Stimulated activated naive CD4-positive, alpha-beta T cell (primary cell): ENCODE measurements around the gene IGIP.

Source experiments
- DNase-seq, 6 experiments: peaks; one replicate each; lab custom pipeline; 2025; lab: John Stamatoyannopoulos, UW

The IGIP gene

DNA sequence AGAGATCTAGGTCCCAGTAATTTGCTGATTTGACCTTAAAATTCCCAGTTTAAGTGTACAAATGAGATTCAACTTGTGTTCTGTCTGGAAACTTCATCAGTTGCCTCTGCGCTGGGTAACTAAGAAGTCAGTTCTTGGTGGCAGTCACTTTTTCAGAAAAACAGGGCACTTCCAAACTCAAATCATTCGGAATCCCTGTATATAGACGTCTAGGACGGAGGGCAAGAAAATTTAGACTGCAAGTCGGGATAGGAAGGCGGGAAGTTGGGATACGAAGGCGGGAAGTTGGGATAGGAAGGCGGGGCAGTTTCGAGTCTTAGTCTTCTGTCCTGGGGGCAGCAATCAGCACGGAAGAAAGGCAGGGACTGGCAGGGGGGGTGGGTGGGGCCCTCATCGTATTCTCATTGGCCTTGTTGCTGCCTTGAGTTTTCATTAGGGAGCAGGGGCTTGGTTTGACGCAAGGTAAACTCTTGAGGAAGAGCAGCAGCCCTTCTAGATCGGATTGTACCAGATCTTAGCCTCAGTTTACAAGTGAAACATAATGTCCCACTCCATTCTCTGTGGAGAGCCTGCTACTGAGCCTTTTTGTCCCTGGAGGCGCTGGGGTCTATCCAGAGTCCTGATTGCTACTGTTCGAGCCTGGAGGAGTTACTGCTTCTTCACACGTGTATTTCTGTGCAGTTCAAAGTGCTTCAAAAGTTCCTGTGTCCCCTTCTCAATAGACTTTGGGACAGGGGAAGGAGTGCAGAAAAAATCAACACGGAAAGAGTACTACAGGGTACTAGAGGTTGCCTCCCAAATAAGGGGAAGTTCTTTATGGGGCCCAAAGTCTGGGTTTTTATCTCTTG lies 14.5 kb upstream of the IGIP start:
- no peak for DNase-seq

GRCh38 chr5:140111859-140112551 lies 13.7 kb upstream of the IGIP start:
- no peak for DNase-seq

DNA sequence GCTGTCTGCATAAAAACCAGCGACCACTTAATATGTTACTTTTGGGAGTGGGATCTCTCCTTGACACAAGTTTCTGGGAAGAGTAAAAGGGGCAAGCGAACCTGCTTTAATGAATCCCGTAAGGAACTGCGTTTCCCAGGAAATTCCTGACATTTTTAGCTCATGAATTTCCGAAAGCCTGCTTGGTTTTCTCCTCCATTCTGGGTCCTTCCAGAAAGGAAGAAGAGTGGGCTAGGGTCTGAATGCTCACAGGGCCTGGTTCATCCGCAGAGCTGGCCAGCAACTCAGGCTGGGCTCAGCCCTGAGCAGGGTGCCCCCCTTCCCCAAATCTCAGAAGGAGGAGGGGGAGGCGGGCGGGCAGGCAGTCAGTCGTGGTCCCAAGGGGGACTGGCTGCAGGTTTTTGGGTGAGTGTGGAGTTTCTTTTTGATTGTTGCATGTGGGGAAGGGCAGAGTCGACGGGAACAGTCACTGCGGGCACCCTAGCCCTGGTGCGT lies 13.0 kb upstream of the IGIP start:
- DNase-seq, result no peak

- DNase-seq, result peak in 2 of 6 experiments; percentile 34 to 37
Observed at GRCh38 chr5:140113180-140113698, 12.5 kb upstream of the IGIP start.

DNA sequence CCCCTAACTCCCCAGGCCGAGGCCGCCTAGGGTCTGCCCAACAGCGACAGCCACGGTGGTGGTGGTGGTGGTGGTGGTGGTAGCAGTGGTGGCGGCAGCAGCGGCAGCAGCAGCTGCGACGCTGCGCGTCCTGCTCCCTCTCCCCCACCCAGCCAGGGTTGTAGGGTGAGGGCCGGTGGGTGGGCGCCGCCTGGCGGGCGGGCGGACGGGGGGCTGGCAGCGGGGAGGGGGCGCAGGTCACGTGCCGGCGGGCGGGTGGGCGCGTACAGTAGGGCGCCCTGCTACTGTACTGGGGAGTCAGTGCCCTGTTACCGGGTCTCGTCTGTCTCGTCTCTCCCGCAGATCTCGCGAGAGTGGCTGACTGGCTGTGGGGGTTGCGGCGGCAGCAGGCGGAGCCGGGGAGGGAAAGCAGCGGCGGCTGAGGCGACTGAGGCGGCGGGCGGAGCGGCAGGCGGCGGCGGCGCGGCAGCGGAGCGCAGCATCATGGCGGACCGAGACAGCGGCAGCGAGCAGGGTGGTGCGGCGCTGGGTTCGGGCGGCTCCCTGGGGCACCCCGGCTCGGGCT lies 12.0 kb upstream of the IGIP start, which contains the start of gene PURA:
TSS of gene PURA (plus strand) at position 411 of the 565 bp plus-strand sequence. CDS start at position 484, 73 bp downstream.
- DNase-seq, result peak; percentile 93 to 97 (median 96)

GRCh38 chr5:140114341-140115185 lies 11.2 kb upstream of the IGIP start:
- DNase-seq, result peak in 5 of 6 experiments; percentile 27 to 73 (median 45)

GRCh38 chr5:140115186-140115500 lies 10.6 kb upstream of the IGIP start:
- DNase-seq, result no peak

- peak in 1 of 6 experiments; percentile 5 for DNase-seq
Observed at GRCh38 chr5:140116716-140117115, 9.0 kb upstream of the IGIP start.

DNA sequence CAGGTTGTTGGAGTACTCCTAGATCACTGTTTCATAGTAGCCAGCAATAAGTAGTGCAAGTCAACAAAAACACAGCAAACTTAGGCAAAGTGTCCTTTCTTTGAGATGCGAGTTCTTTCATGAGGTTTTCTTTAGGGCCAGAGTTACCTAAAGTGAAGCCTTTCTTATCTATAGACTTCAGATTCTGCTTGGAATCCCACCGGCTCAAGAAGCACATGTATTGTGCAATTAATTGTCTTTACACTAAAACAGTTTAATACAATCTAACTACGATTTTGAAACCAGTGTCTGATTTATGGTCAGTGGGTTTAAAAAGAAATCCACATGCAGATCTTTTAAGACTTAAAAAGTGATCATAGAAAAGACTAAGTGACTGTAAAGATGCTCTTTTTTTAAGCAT lies 8.2 kb upstream of the IGIP start:
- DNase-seq, result no peak

DNA sequence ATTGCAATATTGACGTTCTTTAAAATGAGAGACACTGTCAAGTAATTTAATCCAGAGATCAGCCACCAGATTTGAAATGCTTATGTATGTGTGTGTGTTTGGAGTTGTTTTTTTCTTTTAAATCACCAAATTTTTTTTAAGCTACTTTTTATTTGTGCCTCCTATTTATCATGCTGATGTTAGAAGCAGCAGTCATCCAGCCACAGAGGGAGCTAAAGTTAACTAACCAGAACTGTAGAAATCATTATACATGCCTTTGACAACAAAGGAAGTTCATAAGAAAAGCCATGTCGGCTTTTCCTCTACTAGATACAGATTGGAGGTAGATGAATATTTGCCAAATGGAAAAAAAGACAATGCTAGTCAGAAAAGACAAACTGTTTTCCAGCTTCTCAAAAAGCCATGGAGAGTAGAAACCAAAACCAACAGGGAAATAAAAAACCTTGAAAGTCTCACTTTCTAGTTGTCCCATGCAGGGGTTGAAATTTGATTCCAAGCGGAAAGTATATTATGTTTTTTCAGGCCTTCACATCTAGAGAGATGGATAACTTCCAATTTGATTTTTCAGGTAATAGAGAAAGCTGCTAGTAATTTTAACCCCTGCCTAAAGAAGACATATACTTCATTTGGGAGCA lies 7.3 kb upstream of the IGIP start:
- peak in 1 of 6 experiments; percentile 17 for DNase-seq

DNA sequence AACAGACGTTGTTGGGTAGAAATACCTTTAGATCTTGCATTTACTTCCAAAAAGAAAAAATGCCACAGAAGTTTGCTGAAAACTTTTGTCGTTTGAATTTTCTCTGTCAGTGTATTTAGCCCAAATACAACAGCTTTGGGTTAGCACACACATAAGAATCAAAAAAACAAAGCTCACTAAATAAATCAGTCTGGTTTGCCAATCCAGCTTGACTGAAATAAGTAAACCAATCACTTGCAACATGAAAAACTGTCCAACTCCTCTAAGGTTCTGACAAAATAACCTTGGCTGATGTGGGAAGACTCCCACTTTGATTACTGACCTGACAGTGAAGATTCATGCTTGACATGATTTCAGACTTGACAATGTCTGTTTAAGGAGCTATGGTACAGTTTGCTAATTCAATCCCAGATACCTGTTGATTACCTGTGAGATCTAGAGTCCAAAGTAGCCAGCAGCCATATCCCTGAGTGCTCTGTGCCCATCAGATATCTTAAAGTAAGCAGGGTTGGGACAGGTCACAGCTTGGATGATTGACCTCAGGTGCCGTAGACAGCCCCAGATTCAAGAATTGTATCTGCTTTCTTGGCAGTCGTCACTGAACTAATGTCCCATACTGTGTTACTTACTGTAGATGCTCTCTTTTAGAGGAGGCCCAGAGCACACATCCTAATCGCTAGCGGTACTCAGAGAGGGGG lies 727 bp downstream of the IGIP start:
- no peak for DNase-seq

GRCh38 chr5:140128376-140128775 lies 2.6 kb downstream of the IGIP start:
- no peak for DNase-seq

DNA sequence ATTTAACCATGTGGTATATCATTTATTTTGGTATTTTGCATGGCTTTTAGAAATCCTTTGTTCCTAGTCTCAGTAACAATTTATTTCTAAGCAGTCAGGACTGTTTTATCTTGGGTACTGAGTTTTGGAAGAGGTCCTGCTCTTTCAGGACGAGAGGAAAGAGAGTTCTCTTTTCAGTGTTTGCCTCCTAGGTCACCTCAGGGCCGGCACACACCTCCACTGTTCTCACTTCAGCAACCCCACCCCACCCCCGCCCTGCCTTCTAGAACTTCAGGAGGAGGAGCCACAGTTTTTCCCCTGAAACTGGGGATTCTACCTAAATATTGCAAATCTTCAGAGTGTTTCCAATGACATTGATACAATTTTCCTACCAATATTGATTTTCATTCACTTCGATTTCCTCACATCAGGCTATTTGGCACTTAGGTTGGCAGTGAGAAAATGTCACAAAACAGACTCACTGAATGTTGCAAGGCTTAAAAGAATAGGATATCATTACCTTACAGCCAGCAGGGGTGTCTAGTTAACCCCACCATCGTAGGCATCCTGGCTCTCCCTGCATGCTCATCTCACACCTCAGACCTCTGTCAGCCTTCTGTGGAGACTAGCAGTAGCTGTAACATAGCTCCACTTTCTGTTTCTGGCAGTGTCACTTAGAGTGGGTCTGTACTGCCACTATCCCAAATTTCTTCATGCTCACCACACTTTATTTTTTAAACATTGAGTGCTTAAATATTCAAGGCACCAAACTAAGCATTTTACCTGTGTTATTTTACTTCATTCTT lies 5.4 kb downstream of the IGIP start:
- no peak for DNase-seq

GRCh38 chr5:140131967-140132409 lies 6.3 kb downstream of the IGIP start:
- peak in 1 of 6 experiments; percentile 4 for DNase-seq

- no peak for DNase-seq
Observed at GRCh38 chr5:140133514-140134167, 7.9 kb downstream of the IGIP start.

DNA sequence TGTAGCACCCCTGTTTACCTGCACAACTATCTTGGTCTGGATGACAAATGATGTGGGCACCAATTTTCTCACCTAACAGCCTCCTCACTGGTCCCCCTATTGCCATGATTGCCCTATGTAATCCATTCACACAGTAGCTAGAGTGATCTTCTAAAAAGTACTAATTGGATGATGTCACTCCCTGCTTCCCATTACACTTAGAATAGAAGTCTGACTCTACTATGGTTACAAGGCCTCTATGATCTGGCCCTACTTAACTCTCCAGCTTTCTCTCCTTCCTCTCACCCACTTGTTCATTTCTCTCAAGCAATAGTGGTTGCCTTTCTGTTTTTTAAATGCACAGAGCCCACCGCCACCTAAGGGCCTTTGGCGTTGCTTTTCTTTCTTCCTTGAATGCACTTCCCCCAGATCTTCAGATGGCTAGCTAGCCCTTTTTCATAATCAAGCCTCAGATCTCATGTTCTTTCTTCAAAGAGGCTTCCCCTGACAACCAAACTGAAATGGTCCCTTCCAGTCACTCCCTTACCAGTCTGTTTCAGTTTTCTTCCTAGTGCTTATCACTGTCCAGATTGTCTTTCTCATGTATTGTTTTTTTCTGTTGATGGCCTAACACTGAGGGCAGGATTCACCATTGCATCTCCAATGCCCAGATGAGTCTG lies 8.7 kb downstream of the IGIP start:
- no peak for DNase-seq

DNA sequence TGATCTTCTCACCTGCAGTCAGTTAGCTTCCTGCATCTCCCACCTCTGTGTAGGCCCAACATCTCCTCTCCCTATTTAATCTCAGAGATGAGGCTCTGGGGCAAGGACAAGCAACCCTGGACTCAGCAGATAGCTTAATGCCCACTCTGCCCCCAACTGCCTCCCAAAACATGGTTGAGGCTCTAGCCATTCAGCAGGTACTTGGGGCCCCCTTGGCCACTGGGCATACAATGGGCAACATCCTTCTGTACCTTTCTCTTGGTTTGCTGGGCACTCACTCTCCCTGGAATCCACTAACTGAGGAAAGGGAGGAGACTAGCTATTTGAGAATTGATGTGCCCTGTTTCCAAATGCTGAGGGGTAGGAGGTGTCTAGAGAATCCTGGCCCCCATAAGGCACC lies 9.4 kb downstream of the IGIP start:
- no peak for DNase-seq

DNA sequence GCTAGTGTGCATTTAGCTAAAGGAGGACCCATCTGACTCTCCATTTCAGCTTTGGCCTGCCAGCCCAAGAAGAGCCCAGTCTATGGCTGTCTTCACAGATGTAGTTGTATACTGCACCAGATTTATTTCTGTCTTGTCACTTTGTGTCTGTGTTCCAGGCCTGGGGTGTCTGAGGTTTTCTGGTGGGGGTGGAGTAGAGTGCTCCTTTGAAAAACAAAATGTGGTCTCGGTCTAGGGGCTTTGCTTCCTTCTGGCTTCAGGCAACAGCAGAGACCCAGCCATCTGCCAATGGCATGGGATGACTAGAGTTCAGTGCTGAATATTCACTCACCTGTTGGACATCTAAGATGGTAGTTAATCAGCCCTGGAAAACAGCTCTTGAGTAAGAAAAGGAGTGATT lies 10.9 kb downstream of the IGIP start:
- no peak for DNase-seq

- no peak for DNase-seq
Observed at GRCh38 chr5:140140435-140140834, 14.7 kb downstream of the IGIP start.
